Measurements from ENCODE around the gene TECPR2. TPM values are rescaled to one million over a fixed set of nuclear protein-coding genes. Genes with fewer than 3 reads are reported as not detected.

The TECPR2 gene
- total and polyA plus RNA-seq, 10 donors = 1.1 to 46.6 (median 26.7) TPM

- Histone ChIP-seq H3K27ac (no peak overlapping the region), H3K4me3 (no peak overlapping the region), H3K4me1 (peaks cover 0 to under 1% (median 0%) of the 10 kb centered on the region in 6 donors), H3K27me3 (replicated peaks in 1 of 7) (no peaks in the 10 kb centered on the region), H3K36me3 (peaks cover 0 to 100% (median 91%) of the 10 kb centered on the region in 6 donors), H3K9me3 (no peaks in the 10 kb centered on the region)
- TF ChIP-seq, protein P1, sequence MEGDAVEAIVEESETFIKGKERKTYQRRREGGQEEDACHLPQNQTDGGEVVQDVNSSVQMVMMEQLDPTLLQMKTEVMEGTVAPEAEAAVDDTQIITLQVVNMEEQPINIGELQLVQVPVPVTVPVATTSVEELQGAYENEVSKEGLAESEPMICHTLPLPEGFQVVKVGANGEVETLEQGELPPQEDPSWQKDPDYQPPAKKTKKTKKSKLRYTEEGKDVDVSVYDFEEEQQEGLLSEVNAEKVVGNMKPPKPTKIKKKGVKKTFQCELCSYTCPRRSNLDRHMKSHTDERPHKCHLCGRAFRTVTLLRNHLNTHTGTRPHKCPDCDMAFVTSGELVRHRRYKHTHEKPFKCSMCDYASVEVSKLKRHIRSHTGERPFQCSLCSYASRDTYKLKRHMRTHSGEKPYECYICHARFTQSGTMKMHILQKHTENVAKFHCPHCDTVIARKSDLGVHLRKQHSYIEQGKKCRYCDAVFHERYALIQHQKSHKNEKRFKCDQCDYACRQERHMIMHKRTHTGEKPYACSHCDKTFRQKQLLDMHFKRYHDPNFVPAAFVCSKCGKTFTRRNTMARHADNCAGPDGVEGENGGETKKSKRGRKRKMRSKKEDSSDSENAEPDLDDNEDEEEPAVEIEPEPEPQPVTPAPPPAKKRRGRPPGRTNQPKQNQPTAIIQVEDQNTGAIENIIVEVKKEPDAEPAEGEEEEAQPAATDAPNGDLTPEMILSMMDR (IDR thresholded peaks at IDR 0.05 in 8 of 11, conservative IDR thresholded peaks at IDR 0.05 in 3 of 11) = no peak
- TF ChIP-seq POLR2AphosphoS5 (IDR thresholded peaks at IDR 0.05) (no peak), POLR2A (IDR thresholded peaks at IDR 0.05) (no peak)
- WGBS, 5 donors = 76 to 94% (median 86%) methylated on average over 3 of the region's 3 CpGs
- intact Hi-C loops (cut with DNase I; ENCODE audit: low total_unique reads) = no loop called here
- no peak for DNase-seq
Observed at GRCh38 chr14:102345232-102345631, 17.5 kb upstream of the TECPR2 start.

GRCh38 chr14:102346645-102347044 lies 16.1 kb upstream of the TECPR2 start:
- DNase-seq = no peak
- WGBS, 5 donors = 95 to 98% (median 96%) methylated on average over 4 of the region's 4 CpGs
- intact Hi-C loops (cut with DNase I; ENCODE audit: low total_unique reads) = no loop called here
- no peak overlapping the region for H3K27ac ChIP-seq
- peaks cover 0 to 13% (median 2%) of the 10 kb centered on the region in 6 donors for H3K4me1 ChIP-seq
- H3K4me3 ChIP-seq = no peak overlapping the region
- no peaks in the 10 kb centered on the region for H3K27me3 ChIP-seq (replicated peaks in 1 of 7)
- TF ChIP-seq POLR2AphosphoS5 (IDR thresholded peaks at IDR 0.05) (no peak), POLR2A (IDR thresholded peaks at IDR 0.05) (no peak)
- TF ChIP-seq, protein P1 (IDR thresholded peaks at IDR 0.05 in 8 of 11, conservative IDR thresholded peaks at IDR 0.05 in 3 of 11) = no peak
- H3K36me3 ChIP-seq = peaks cover 0 to 100% (median 81%) of the 10 kb centered on the region in 6 donors
- H3K9me3 ChIP-seq = no peaks in the 10 kb centered on the region

DNA sequence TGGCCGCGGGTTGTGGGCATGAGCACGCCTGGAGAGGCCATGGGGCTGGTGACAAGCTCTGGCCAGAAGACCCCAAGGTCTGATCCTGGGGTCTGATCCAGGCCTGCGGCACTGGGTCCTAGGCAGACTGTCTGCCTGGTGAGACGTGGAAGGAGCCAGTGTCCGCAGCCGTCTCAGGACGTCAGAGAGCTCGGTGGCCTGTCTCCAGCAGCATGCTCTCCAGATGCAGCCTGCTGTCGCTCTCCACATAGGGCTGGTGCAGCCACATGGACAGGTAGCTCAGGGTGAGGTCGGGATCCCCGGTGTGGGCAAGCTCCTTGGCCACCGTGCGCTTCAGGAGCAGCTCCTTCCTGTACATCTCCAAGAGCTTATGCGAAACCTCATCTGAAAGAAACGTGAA lies 14.4 kb upstream of the TECPR2 start:
- Histone ChIP-seq H3K27ac (no peak overlapping the region), H3K4me1 (peaks cover 0 to 29% (median 10%) of the 10 kb centered on the region in 6 donors), H3K4me3 (no peak overlapping the region), H3K9me3 (no peaks in the 10 kb centered on the region), H3K36me3 (peaks cover 0 to 100% (median 76%) of the 10 kb centered on the region in 6 donors), H3K27me3 (replicated peaks in 1 of 7) (no peaks in the 10 kb centered on the region)
- DNase-seq = no peak
- WGBS, 5 donors = 82 to 97% (median 92%) methylated on average over 9 to 16 of the region's 16 CpGs
- intact Hi-C loops (cut with DNase I; ENCODE audit: low total_unique reads) = no loop called here
- TF ChIP-seq POLR2A (IDR thresholded peaks at IDR 0.05) (no peak), POLR2AphosphoS5 (IDR thresholded peaks at IDR 0.05) (peak in 1 of 3 donors; percentile 35)

DNA sequence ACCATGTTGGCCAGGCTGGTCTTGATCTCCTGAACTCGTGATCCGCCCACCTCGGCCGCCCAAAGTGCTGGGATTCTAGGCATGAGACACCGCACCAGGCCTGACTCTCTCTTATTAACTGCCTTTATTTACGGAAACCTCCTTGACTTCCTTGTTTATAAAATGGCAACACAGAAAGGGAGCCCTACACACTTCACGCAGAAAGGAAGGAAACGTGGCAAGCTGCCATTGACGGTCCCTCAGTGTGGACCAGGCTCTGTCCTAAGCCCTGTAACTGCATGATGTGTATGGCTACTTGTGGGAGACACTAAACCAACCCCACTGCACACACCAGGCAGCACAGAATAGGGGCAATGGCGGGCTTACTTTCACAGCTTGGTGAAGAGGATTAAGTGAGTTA lies 11.7 kb upstream of the TECPR2 start:
- WGBS, 5 donors = 61 to 80% (median 65%) methylated on average over 10 of the region's 10 CpGs
- Histone ChIP-seq H3K27ac (peak overlapping the region in 7 of 8 donors; percentile 71 to 92 (median 85)), H3K9me3 (no peaks in the 10 kb centered on the region), H3K36me3 (peaks cover 0 to 100% (median 74%) of the 10 kb centered on the region in 6 donors), H3K27me3 (replicated peaks in 1 of 7) (no peaks in the 10 kb centered on the region), H3K4me1 (peaks cover 0 to 29% (median 10%) of the 10 kb centered on the region in 6 donors), H3K4me3 (peak overlapping the region in 1 of 8 donors; percentile 47)
- intact Hi-C loops (cut with DNase I; ENCODE audit: low total_unique reads) = no loop called here
- peak in 2 of 3 donors; percentile 34 to 41 for TF ChIP-seq POLR2AphosphoS5 (IDR thresholded peaks at IDR 0.05)
- TF ChIP-seq, protein P1 (IDR thresholded peaks at IDR 0.05 in 8 of 11, conservative IDR thresholded peaks at IDR 0.05 in 3 of 11) = no peak
- no peak for DNase-seq

Measured in spleen (tissue), 11 donors.